ENCODE results near the gene RAPGEF4.

Gene RAPGEF4

DNA sequence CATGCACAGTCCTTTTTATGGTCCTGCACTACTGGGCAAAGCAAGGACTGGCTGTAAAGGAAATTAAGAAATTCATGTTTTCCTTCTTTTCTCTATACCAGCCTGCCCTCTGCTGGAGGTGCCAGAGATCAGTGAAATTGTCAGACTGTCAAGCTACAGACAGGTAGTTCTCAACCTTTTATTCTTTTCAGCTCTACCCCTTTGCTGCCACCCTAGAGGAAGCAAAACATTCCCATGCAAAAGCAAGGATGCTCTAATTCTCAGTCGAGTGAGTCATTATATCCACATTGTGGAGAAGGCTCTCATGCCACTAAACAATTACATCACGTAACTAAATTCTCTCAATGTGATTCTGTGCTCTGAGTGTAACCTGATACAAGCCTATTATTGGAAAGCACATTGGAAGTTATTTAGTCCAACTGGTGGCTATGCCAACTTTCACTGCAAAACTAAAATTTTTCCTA is 25.0 kb upstream of the RAPGEF4 start (continued):
- TF ChIP-seq, protein P1, sequence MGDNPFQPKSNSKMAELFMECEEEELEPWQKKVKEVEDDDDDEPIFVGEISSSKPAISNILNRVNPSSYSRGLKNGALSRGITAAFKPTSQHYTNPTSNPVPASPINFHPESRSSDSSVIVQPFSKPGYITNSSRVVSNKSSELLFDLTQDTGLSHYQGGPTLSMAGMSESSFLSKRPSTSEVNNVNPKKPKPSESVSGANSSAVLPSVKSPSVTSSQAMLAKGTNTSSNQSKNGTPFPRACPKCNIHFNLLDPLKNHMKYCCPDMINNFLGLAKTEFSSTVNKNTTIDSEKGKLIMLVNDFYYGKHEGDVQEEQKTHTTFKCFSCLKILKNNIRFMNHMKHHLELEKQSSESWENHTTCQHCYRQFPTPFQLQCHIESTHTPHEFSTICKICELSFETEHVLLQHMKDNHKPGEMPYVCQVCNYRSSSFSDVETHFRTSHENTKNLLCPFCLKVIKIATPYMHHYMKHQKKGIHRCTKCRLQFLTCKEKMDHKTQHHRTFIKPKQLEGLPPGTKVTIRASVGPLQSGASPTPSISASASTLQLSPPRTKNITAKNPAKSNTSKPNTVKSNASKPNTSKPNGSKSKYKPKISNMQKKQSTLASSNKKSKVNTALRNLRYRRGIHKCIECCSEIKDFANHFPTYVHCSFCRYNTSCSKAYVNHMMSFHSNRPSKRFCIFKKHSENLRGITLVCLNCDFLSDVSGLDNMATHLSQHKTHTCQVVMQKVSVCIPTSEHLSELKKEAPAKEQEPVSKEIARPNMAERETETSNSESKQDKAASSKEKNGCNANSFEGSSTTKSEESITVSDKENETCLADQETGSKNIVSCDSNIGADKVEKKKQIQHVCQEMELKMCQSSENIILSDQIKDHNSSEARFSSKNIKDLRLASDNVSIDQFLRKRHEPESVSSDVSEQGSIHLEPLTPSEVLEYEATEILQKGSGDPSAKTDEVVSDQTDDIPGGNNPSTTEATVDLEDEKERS (tag by site-specific recombination; IDR thresholded peaks at IDR 0.05), result no peak
- peak; percentile 79 for TF ChIP-seq FEZF1 (tag by site-specific recombination; IDR thresholded peaks at IDR 0.05)
- TF ChIP-seq ZNF76 (tag by site-specific recombination; IDR thresholded peaks at IDR 0.05; ENCODE audit: borderline replicate concordance, low read depth), result no peak
- TF ChIP-seq ZBTB7A (tag by site-specific recombination; IDR thresholded peaks at IDR 0.05; ENCODE audit: low read depth), result no peak
- TF ChIP-seq, protein P2, sequence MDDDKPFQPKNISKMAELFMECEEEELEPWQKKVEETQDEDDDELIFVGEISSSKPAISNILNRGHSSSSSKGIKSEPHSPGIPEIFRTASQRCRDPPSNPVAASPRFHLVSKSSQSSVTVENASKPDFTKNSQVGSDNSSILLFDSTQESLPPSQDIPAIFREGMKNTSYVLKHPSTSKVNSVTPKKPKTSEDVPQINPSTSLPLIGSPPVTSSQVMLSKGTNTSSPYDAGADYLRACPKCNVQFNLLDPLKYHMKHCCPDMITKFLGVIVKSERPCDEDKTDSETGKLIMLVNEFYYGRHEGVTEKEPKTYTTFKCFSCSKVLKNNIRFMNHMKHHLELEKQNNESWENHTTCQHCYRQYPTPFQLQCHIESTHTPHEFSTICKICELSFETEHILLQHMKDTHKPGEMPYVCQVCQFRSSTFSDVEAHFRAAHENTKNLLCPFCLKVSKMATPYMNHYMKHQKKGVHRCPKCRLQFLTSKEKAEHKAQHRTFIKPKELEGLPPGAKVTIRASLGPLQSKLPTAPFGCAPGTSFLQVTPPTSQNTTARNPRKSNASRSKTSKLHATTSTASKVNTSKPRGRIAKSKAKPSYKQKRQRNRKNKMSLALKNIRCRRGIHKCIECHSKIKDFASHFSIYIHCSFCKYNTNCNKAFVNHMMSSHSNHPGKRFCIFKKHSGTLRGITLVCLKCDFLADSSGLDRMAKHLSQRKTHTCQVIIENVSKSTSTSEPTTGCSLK (tag by site-specific recombination; IDR thresholded peaks at IDR 0.05), result no peak
- no peak for TF ChIP-seq BCL11A (tag by site-specific recombination; IDR thresholded peaks at IDR 0.05; ENCODE audit: low read depth)
- 0 out of 2 replicates have a peak, but pooled peaks have one; percentile 31 for TF ChIP-seq ZFP69B (tag by site-specific recombination; IDR thresholded peaks at IDR 0.05)
- no peak for TF ChIP-seq ZFP41 (tag by site-specific recombination; IDR thresholded peaks at IDR 0.05; ENCODE audit: borderline replicate concordance)
- TF ChIP-seq HOXA7 (CRISPR knock-in tag; IDR thresholded peaks at IDR 0.05; ENCODE audit: borderline replicate concordance), result no peak
- TF ChIP-seq ZNF169 (tag by site-specific recombination; IDR thresholded peaks at IDR 0.05), result no peak
- peak; percentile 84 for TF ChIP-seq ZNF366 (tag by site-specific recombination; conservative IDR thresholded peaks at IDR 0.05)
- TF ChIP-seq, protein P3, sequence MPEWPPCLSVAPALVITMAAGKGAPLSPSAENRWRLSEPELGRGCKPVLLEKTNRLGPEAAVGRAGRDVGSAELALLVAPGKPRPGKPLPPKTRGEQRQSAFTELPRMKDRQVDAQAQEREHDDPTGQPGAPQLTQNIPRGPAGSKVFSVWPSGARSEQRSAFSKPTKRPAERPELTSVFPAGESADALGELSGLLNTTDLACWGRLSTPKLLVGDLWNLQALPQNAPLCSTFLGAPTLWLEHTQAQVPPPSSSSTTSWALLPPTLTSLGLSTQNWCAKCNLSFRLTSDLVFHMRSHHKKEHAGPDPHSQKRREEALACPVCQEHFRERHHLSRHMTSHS (tag by site-specific recombination; IDR thresholded peaks at IDR 0.05), result no peak
- TF ChIP-seq ZNF555 (tag by site-specific recombination; conservative IDR thresholded peaks at IDR 0.05), result no peak
- no peak for TF ChIP-seq ZSCAN16 (tag by site-specific recombination; IDR thresholded peaks at IDR 0.05)
- TF ChIP-seq, protein P4, sequence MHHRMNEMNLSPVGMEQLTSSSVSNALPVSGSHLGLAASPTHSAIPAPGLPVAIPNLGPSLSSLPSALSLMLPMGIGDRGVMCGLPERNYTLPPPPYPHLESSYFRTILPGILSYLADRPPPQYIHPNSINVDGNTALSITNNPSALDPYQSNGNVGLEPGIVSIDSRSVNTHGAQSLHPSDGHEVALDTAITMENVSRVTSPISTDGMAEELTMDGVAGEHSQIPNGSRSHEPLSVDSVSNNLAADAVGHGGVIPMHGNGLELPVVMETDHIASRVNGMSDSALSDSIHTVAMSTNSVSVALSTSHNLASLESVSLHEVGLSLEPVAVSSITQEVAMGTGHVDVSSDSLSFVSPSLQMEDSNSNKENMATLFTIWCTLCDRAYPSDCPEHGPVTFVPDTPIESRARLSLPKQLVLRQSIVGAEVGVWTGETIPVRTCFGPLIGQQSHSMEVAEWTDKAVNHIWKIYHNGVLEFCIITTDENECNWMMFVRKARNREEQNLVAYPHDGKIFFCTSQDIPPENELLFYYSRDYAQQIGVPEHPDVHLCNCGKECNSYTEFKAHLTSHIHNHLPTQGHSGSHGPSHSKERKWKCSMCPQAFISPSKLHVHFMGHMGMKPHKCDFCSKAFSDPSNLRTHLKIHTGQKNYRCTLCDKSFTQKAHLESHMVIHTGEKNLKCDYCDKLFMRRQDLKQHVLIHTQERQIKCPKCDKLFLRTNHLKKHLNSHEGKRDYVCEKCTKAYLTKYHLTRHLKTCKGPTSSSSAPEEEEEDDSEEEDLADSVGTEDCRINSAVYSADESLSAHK (tag by site-specific recombination; IDR thresholded peaks at IDR 0.05), result no peak
- no peak for TF ChIP-seq ZNF350 (tag by site-specific recombination; IDR thresholded peaks at IDR 0.05)
- TF ChIP-seq KLF1 (tag by site-specific recombination; IDR thresholded peaks at IDR 0.05), result no peak
- TF ChIP-seq ZNF654 (tag by site-specific recombination; IDR thresholded peaks at IDR 0.05; ENCODE audit: low read depth), result peak; percentile 66
- no peak for TF ChIP-seq SP3 (tag by site-specific recombination; IDR thresholded peaks at IDR 0.05)
- peak; percentile 67; the same call in 1 of the 2 replicates for TF ChIP-seq ZFP37 (tag by site-specific recombination; IDR thresholded peaks at IDR 0.05)
- TF ChIP-seq ZNF311 (tag by site-specific recombination; IDR thresholded peaks at IDR 0.05; ENCODE audit: borderline replicate concordance), result no peak
- no peak for TF ChIP-seq ZNF768 (tag by site-specific recombination; IDR thresholded peaks at IDR 0.05)
- TF ChIP-seq ZBTB48 (tag by site-specific recombination; IDR thresholded peaks at IDR 0.05), result no peak
- 0 out of 2 replicates have a peak, but pooled peaks have one; percentile 15 for TF ChIP-seq ZNF335 (tag by site-specific recombination; conservative IDR thresholded peaks at IDR 0.05)
- peak; percentile 57; the same call in 1 of the 2 replicates for TF ChIP-seq IKZF3 (tag by site-specific recombination; IDR thresholded peaks at IDR 0.05)
- no peak for TF ChIP-seq ZNF776 (tag by site-specific recombination; IDR thresholded peaks at IDR 0.05; ENCODE audit: borderline replicate concordance)
- no peak for TF ChIP-seq ZNF114 (tag by site-specific recombination; IDR thresholded peaks at IDR 0.05)
- TF ChIP-seq ZNF423 (tag by site-specific recombination; IDR thresholded peaks at IDR 0.05), result no peak
- TF ChIP-seq ZNF792 (tag by site-specific recombination; IDR thresholded peaks at IDR 0.05), result no peak
- no peak for TF ChIP-seq ZIC2 (tag by site-specific recombination; IDR thresholded peaks at IDR 0.05)
- no peak for TF ChIP-seq ZNF514 (tag by site-specific recombination; IDR thresholded peaks at IDR 0.05)
- 0 out of 2 replicates have a peak, but pooled peaks have one; percentile 60 for TF ChIP-seq ZNF843 (tag by site-specific recombination; IDR thresholded peaks at IDR 0.05)
- TF ChIP-seq ZNF214 (tag by site-specific recombination; IDR thresholded peaks at IDR 0.05; ENCODE audit: borderline replicate concordance), result no peak
- TF ChIP-seq ZNF140 (tag by site-specific recombination; IDR thresholded peaks at IDR 0.05), result no peak
